MM.1S (cell line): ENCODE measurements around the gene OAS1.
"Not testable (repeated sequence)": the region's sequence is repeated elsewhere in the genome, so short reads cannot be mapped to it uniquely, and the experiment has no call there.

Source experiments
- CTCF ChIP-seq: fragments of 300-600 bp; sonication (generic); IDR thresholded peaks from 2 replicates; pipeline ENCODE4 v1.5.1; 2016; ENCODE audit warnings: antibody characterized with exemption, low read length, mixed read lengths
- EZH2phosphoT487 ChIP-seq: fragments of 300-600 bp; sonication (generic); IDR thresholded peaks from 2 replicates; pipeline ENCODE4 v1.6.1; 2018; ENCODE audit warnings: antibody characterized with exemption, low read length

GRCh38 chr12:112913888-112914287, 7.1 kb downstream of the OAS1 start:
- TF ChIP-seq CTCF, EZH2phosphoT487: not testable (repeated sequence)
